SK-N-SH treated with all-trans-retinoic acid at 6 μM for 48 hours (cell line): Measurements from ENCODE around the gene CEACAM4.

Experiments
- ARNTL ChIP-seq: fragments of 450-650 bp; formaldehyde crosslinking; IDR thresholded peaks from 2 replicates; pipeline ENCODE4 v1.5.0; 2020; ENCODE audit warnings: low read depth, mild to moderate bottlenecking, moderate library complexity, borderline replicate concordance
- GLIS3 ChIP-seq: fragments of 250-450 bp; sonication (Bioruptor Pico); IDR thresholded peaks from 2 replicates; pipeline ENCODE4 v1.5.0; 2020; ENCODE audit warnings: mild to moderate bottlenecking, moderate library complexity
- PATZ1 ChIP-seq: fragments of 250-450 bp; sonication (Bioruptor Pico); IDR thresholded peaks from 2 replicates; pipeline ENCODE4 v1.8.0; 2020; ENCODE audit warnings: mild to moderate bottlenecking, moderate library complexity, borderline replicate concordance
- POU6F1 ChIP-seq: fragments of 250-450 bp; sonication (Bioruptor Pico); IDR thresholded peaks from 2 replicates; pipeline ENCODE4 v1.8.0; 2021; ENCODE audit warnings: low read depth, mild to moderate bottlenecking, moderate library complexity, borderline replicate concordance
- PPARA ChIP-seq: fragments of 250-450 bp; sonication (Bioruptor Pico); IDR thresholded peaks from 2 replicates; pipeline ENCODE4 v1.5.0; 2020; ENCODE audit warnings: mild to moderate bottlenecking, borderline replicate concordance
- TCF4 ChIP-seq: fragments of 250-450 bp; sonication (Bioruptor Pico); IDR thresholded peaks from 2 replicates; pipeline ENCODE4 v1.8.0; 2021; ENCODE audit warnings: mild to moderate bottlenecking, moderate library complexity, borderline replicate concordance
- TOX ChIP-seq: fragments of 250-450 bp; sonication (Bioruptor Pico); IDR thresholded peaks from 2 replicates; pipeline ENCODE4 v1.8.0; 2021; ENCODE audit warnings: mild to moderate bottlenecking, moderate library complexity, borderline replicate concordance
- TSHZ2 ChIP-seq: fragments of 250-450 bp; sonication (Bioruptor Pico); IDR thresholded peaks from 2 replicates; pipeline ENCODE4 v1.5.0; 2020; ENCODE audit warnings: mild to moderate bottlenecking, moderate library complexity
- ZFP3 ChIP-seq: fragments of 250-450 bp; sonication (Bioruptor Pico); IDR thresholded peaks from 2 replicates; pipeline ENCODE4 v1.5.0; 2020; ENCODE audit warnings: mild to moderate bottlenecking, moderate library complexity
- ZFP30 ChIP-seq: fragments of 450-650 bp; formaldehyde crosslinking; IDR thresholded peaks from 2 replicates; pipeline ENCODE4 v1.5.0; 2022; ENCODE audit warnings: mild to moderate bottlenecking, moderate library complexity
- TF ChIP-seq, protein P1 (sequence below): fragments of 250-450 bp; sonication (Bioruptor Pico); IDR thresholded peaks from 2 replicates; pipeline ENCODE4 v1.5.1; 2020; ENCODE audit warnings: low read depth, mild to moderate bottlenecking, moderate library complexity
- TF ChIP-seq, protein P2 (sequence below): fragments of 250-450 bp; sonication (Bioruptor Pico); IDR thresholded peaks from 2 replicates; pipeline ENCODE4 v1.5.1; 2021; ENCODE audit warnings: mild to moderate bottlenecking, moderate library complexity

GRCh38 chr19:41595258-41595889 lies 31.5 kb downstream of the CEACAM4 start:
- no peak for TF ChIP-seq TOX
- TF ChIP-seq, protein P1, sequence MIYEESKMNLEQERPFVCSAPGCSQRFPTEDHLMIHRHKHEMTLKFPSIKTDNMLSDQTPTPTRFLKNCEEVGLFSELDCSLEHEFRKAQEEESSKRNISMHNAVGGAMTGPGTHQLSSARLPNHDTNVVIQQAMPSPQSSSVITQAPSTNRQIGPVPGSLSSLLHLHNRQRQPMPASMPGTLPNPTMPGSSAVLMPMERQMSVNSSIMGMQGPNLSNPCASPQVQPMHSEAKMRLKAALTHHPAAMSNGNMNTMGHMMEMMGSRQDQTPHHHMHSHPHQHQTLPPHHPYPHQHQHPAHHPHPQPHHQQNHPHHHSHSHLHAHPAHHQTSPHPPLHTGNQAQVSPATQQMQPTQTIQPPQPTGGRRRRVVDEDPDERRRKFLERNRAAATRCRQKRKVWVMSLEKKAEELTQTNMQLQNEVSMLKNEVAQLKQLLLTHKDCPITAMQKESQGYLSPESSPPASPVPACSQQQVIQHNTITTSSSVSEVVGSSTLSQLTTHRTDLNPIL (CRISPR knock-in tag) = no peak
- TF ChIP-seq ARNTL (CRISPR knock-in tag) = no peak
- no peak for TF ChIP-seq GLIS3 (CRISPR knock-in tag)
- TF ChIP-seq POU6F1 (CRISPR knock-in tag) = no peak
- no peak for TF ChIP-seq TCF4
- no peak for TF ChIP-seq ZFP30
- TF ChIP-seq PATZ1 (CRISPR knock-in tag) = no peak
- no peak for TF ChIP-seq ZFP3 (CRISPR knock-in tag)
- no peak for TF ChIP-seq PPARA (CRISPR knock-in tag)
- TF ChIP-seq, protein P2, sequence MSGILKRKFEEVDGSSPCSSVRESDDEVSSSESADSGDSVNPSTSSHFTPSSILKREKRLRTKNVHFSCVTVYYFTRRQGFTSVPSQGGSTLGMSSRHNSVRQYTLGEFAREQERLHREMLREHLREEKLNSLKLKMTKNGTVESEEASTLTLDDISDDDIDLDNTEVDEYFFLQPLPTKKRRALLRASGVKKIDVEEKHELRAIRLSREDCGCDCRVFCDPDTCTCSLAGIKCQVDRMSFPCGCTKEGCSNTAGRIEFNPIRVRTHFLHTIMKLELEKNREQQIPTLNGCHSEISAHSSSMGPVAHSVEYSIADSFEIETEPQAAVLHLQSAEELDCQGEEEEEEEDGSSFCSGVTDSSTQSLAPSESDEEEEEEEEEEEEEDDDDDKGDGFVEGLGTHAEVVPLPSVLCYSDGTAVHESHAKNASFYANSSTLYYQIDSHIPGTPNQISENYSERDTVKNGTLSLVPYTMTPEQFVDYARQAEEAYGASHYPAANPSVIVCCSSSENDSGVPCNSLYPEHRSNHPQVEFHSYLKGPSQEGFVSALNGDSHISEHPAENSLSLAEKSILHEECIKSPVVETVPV (CRISPR knock-in tag) = no peak
- no peak for TF ChIP-seq TSHZ2
